ENCODE measurements around the gene PSME1. TPM values are rescaled to one million over a fixed set of nuclear protein-coding genes. Genes with fewer than 3 reads are reported as not detected.
A peak's percentile ranks its signal among the peaks of the same experiment; 100 is the strongest.

Gene PSME1
- total and polyA plus RNA-seq, 10 of the 15 experiments (the other 5 are each of a cell fraction or from before 2014, with no cell fraction given): 250 to 1,378 (median 412) TPM

DNA sequence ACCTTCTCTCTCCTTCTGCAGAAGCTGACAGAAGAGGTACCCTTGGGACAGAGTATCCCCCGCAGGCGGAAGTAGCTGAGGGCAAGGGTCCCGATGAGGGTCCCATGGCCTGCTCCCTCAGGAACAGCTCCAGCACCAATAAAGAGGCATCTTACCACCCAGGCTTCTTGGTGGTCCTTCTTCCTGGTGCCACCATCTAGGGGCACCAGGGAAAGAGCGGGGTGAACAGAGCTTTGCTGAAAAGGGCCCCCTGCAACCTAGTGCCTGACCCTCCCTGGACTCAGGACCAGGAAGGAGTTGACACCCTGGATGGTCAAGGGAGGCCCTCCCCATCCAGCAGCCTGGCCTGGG, 24.5 kb downstream of the PSME1 start:
- no peak for ATAC-seq
- in situ Hi-C loops (cut with MboI): no loop called here
- Histone ChIP-seq H3K9ac (ENCODE audit: control insufficient read depth, insufficient read depth, low read length) (peak overlapping the region; percentile 83), H3K4me1 (ENCODE audit: control insufficient read depth, insufficient read depth, low read length) (peaks cover 37% of the 10 kb centered on the region), H3K4me3 (no peak overlapping the region), H4K20me1 (ENCODE audit: control insufficient read depth, insufficient read depth) (no peaks in the 10 kb centered on the region), H3K79me2 (ENCODE audit: control insufficient read depth, insufficient read depth, low read length) (peaks cover 43% of the 10 kb centered on the region), H3K27me3 (replicated peaks in 1 of 2; ENCODE audit: control insufficient read depth in 2 of 2, insufficient read depth in 2 of 2, low read length in 1 of 2) (no peaks in the 10 kb centered on the region), H3K9me3 (replicated peaks; ENCODE audit: control insufficient read depth, insufficient read depth, low read length) (no peaks in the 10 kb centered on the region), H3K4me2 (ENCODE audit: control insufficient read depth, insufficient read depth) (peak overlapping the region; percentile 9), H2AFZ (ENCODE audit: control insufficient read depth, low read depth, low read length) (no peak overlapping the region; the same call in 1 of the 2 replicates), H3K36me3 (ENCODE audit: control insufficient read depth in 2 of 2, insufficient read depth in 2 of 2, low read length in 1 of 2) (peaks cover 39 to 47% of the 10 kb centered on the region in 2 experiments), H3K27ac (ENCODE audit: control insufficient read depth, insufficient read depth) (peak overlapping the region; percentile 96)
- no peak for FAIRE-seq
- ChIA-PET POLR2A (interaction anchor here (1.0 to 4.8 kb wide), 19 partner anchors 10 to 139 kb away, joined by 4 to 99 read pairs (median 14); partner anchors contain the start of genes CHMP4A, DCAF11, DHRS1 and EMC9), RAD21 (ENCODE audit: unreplicated experiment) (interaction anchor here (0.8 to 4.5 kb wide), 23 partner anchors 10 to 148 kb away, joined by 3 to 60 read pairs (median 11); partner anchors contain the start of genes CHMP4A, CIDEB, DCAF11 and EMC9), CTCF (interaction anchor here (0.8 to 4.2 kb wide), 32 partner anchors 10 to 529 kb away, joined by 3 to 63 read pairs (median 6); partner anchors contain the start of genes CARMIL3, CHMP4A, CIDEB and DCAF11), SMC1A (ENCODE audit: uncharacterized antibody, unreplicated experiment) (interaction anchor here (0.7 to 4.9 kb wide), 21 partner anchors 9 to 147 kb away, joined by 3 to 54 read pairs (median 9); partner anchors contain the start of genes CIDEB, DCAF11, DHRS1 and EMC9)
- DNase-seq (ENCODE audit: low read depth, low spot score): no peak
- TF ChIP-seq E2F4 (IDR thresholded peaks at IDR 0.05; ENCODE audit: low read depth, low read length): no peak
- TF ChIP-seq ESRRA (IDR thresholded peaks at IDR 0.05; ENCODE audit: low read length): no peak
- no peak for TF ChIP-seq YY1 (IDR thresholded peaks at IDR 0.05; ENCODE audit: low read depth, low read length)
- no peak for TF ChIP-seq SMAD1 (IDR thresholded peaks at IDR 0.05; ENCODE audit: low read depth, partially characterized antibody)
- TF ChIP-seq SRF (IDR thresholded peaks at IDR 0.05; ENCODE audit: low read depth in 2 of 2, low read length in 2 of 2): no peak
- no peak for TF ChIP-seq CREB1 (IDR thresholded peaks at IDR 0.05; ENCODE audit: low read depth)
- TF ChIP-seq NBN (IDR thresholded peaks at IDR 0.05): no peak
- TF ChIP-seq SREBF2 (IDR thresholded peaks at IDR 0.05; ENCODE audit: low read length): no peak
- WGBS (ENCODE audit: insufficient coverage, insufficient replicate concordance, low lambda C conversion rate, missing lambda C conversion rate): 84% methylated on average over 4 of the region's 4 CpGs
- intact Hi-C loops (cut with micrococcal nuclease; ENCODE audit: unreplicated experiment): loop anchor here (1.0 kb wide), 1 partner anchor 53 kb away; the partner anchor contains the start of gene CHMP4A
- BruUV-seq (replicated peaks): TSS peak; percentile 89
